Measurements from ENCODE around the gene RUSC1.
"Not testable (repeated sequence)": the region's sequence is repeated elsewhere in the genome, so short reads cannot be mapped to it uniquely, and the experiment has no call there.

Gene RUSC1

GRCh38 chr1:155324717-155325602 lies 4.3 kb downstream of the RUSC1 start:
- peak; percentile 80 for DNase-seq

- DNase-seq: no peak
Observed at GRCh38 chr1:155325603-155325893, 4.9 kb downstream of the RUSC1 start.

DNA sequence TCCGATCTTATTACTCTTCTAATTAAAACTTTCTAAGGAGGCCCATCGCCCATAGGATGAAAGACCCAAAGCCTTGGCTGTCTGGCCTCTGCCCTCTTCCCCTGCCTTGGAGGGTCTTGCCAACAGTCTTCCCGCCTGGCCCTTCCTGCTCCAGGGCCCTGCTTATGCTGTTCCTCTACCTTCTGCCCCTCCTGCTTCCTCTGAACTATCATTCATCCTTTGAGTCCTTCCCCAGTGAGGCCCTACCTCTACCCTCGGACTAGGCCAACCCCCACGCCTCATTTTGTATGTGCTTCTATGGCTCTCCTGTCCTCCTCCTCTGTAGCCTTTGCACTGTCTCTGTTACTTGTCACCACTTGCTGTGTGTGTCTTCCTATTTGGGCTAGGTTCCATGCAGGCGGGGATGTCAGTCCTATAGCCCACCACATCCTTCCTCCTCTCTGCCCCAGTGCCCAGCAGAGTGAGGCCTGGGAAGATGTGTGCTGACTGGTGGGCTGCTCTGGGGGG lies 5.4 kb downstream of the RUSC1 start:
- DNase-seq: no peak

GRCh38 chr1:155326631-155327037 lies 5.9 kb downstream of the RUSC1 start:
- DNase-seq: no peak

DNA sequence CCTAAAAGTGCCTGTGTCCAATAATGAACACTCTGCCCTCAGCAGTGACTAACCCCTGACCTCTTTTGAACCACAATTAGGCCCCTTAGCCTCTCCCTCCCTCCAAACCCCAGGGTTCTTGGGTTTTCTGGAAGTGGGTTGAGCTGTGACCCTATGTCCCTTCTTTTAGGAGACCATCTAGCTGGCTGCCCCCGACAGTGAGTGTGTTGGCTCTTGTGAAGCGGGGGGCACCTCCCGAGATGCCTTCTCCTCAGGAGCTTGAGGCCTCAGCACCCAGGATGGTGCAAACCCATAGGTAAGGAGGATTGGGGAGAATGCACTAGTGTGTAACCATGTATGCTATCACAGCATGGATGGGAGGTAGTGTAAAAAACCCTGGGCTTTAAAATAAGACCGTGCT lies 7.3 kb downstream of the RUSC1 start:
- no peak for DNase-seq

DNA sequence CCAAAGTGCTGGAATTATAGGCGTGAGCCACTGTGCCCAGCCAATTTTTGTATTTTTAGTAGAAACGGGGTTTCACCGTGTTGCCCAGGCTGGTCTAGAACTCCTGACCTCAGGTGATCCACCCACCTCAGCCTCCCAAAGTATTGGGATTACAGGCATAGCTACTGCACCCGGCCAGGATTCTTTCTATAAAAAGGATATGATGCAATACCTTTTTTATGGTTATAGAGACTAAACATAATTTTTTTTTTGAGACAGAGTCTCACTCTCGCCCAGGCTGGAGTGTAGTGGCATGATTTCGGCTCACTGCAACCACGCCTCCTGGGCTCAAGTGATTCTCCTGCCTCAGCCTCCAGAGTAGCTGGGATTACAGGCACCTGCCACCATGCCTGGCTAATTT lies 8.2 kb downstream of the RUSC1 start:
- not testable (repeated sequence) for DNase-seq

DNA sequence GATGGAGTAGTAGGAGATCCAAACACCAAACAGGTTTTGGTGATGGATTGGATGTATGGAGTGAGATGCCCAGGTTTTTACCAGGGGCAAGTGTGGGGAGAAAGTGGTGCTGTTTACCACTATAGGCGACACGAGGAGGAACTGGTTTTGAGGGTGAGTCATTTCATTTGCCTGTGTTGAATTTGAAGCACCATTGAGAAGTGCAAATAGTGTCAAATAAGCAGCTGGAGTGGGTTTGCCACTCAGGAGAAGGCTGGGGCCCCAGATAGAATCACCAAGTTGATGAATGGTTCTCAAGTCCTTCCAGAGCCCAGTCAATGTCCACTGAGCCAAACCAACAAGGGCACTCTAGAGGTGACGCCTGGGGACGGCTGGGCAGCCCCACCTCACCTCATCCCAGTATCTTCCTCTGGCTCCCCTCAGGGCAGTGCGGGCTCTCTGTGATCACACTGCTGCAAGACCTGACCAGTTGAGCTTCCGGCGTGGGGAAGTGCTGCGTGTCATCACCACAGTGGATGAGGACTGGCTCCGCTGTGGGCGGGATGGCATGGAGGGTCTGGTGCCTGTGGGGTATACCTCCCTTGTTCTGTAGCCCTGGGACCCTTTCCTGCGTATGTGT lies 9.4 kb downstream of the RUSC1 start:
- DNase-seq: peak; percentile 50

DNA sequence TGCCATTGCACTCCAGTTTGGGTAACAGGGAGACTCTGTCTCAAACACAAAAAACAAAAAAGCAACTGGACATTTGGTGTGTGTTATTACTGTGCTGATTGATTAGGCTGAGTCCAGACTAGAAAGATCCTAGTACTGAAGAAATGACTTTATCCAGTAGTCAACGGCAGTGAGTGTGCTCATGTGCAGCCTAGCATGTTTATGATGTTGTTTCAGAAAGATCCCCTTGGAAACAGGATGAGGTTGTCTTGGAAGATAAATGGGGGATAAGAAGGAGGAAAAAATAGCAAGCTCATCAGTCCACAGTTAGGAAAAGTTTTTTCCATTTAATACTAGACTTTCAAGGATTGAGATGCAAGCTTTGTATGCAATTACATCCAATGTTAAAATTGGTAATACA lies 14.3 kb downstream of the RUSC1 start:
- no peak for DNase-seq

DNA sequence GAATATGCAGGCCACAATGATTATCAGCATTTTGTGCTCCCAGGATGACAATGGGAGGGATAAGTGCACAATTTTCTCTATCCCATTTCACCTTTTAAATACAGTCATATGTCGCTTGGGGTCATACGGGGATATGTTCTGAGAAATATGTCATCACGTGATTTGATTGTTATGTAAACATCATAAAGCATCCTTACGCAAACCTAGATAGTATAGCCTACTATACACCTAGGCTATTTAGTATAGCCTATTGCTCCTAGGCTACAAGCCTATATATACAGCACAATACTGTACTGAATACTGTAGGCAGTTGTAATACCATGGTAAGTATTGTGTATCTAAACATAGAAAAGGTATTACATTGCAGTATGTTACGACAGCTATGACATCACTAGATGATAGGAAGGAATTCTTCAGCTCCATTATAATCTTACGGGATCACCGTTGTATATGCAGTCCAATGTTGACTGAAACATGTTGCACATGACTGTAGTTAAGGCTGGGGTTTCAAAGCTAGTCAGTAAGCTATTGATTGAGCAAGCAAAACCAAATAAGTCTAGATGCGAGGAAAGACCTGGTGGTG lies 18.9 kb downstream of the RUSC1 start:
- DNase-seq: no peak

DNA sequence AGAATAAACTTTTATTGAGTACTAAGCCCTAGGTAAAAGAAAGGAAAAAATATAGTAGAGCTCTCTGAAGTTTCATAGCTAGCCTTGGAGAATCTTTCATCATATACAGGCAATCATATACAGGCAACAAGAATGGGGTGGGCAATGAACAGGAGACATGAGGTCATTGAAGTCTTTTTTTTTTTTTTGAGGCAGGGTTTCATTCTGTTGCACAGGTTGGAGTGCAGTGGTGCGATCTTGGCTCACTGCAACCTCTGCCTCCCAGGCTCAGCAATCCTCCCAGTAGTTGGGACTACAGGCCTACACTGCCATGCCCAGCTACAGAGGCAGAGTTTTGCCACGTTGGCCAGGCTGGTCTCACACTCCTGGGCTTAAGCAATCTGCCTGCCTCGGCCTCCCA lies 22.1 kb downstream of the RUSC1 start:
- no peak for DNase-seq

GRCh38 chr1:155352631-155353030 lies 31.9 kb downstream of the RUSC1 start:
- DNase-seq: no peak

GRCh38 chr1:155360051-155360450 lies 39.4 kb downstream of the RUSC1 start:
- DNase-seq: no peak

GRCh38 chr1:155379180-155379579 lies 58.5 kb downstream of the RUSC1 start:
- no peak for DNase-seq

GRCh38 chr1:155379631-155380090 lies 59.0 kb downstream of the RUSC1 start:
- no peak for DNase-seq
